Ishikawa (cell line): ENCODE measurements around the gene STAMBP.

Experiments
- CEBPB ChIP-seq: IDR thresholded peaks from 2 replicates; pipeline ENCODE4 v1.6.1; 2012
- CREB1 ChIP-seq: IDR thresholded peaks from 2 replicates; pipeline ENCODE4 v1.6.1; 2012; ENCODE audit warnings: low read depth
- EGR1 ChIP-seq: IDR thresholded peaks from 2 replicates; pipeline ENCODE4 v1.6.1; 2012
- EP300 ChIP-seq: IDR thresholded peaks from 2 replicates; pipeline ENCODE4 v1.6.1; 2012; ENCODE audit warnings: borderline replicate concordance
- FOXM1 ChIP-seq: IDR thresholded peaks from 2 replicates; pipeline ENCODE4 v1.6.1; 2012; ENCODE audit warnings: low read depth, borderline replicate concordance
- NFIC ChIP-seq: IDR thresholded peaks from 2 replicates; pipeline ENCODE4 v1.6.1; 2012
- RAD21 ChIP-seq: IDR thresholded peaks from 2 replicates; pipeline ENCODE4 v1.6.1; 2012; ENCODE audit warnings: low read depth
- TAF1 ChIP-seq: IDR thresholded peaks from 2 replicates; pipeline ENCODE4 v1.6.1; 2012; ENCODE audit warnings: low read depth, mild to moderate bottlenecking
- TCF12 ChIP-seq: IDR thresholded peaks from 2 replicates; pipeline ENCODE4 v1.6.1; 2012; ENCODE audit warnings: low read depth
- TEAD4 ChIP-seq: IDR thresholded peaks from 2 replicates; pipeline ENCODE4 v1.6.1; 2012
- YY1 ChIP-seq: IDR thresholded peaks from 2 replicates; pipeline ENCODE4 v1.6.1; 2012; ENCODE audit warnings: low read depth
- TF ChIP-seq, protein P1 (sequence below): IDR thresholded peaks from 2 replicates; pipeline ENCODE4 v1.6.1; 2012; ENCODE audit warnings: low read depth, mild to moderate bottlenecking
- TF ChIP-seq, protein P2 (sequence below): IDR thresholded peaks from 2 replicates; pipeline ENCODE4 v1.6.1; 2012

GRCh38 chr2:73823916-73824523, 4.7 kb upstream of the STAMBP start:
- TF ChIP-seq EP300, result no peak
- TF ChIP-seq EGR1, result no peak
- TF ChIP-seq TEAD4, result no peak
- no peak for TF ChIP-seq CEBPB
- TF ChIP-seq TAF1, result no peak
- TF ChIP-seq YY1, result no peak
- TF ChIP-seq RAD21, result peak; percentile 91
- TF ChIP-seq, protein P1, sequence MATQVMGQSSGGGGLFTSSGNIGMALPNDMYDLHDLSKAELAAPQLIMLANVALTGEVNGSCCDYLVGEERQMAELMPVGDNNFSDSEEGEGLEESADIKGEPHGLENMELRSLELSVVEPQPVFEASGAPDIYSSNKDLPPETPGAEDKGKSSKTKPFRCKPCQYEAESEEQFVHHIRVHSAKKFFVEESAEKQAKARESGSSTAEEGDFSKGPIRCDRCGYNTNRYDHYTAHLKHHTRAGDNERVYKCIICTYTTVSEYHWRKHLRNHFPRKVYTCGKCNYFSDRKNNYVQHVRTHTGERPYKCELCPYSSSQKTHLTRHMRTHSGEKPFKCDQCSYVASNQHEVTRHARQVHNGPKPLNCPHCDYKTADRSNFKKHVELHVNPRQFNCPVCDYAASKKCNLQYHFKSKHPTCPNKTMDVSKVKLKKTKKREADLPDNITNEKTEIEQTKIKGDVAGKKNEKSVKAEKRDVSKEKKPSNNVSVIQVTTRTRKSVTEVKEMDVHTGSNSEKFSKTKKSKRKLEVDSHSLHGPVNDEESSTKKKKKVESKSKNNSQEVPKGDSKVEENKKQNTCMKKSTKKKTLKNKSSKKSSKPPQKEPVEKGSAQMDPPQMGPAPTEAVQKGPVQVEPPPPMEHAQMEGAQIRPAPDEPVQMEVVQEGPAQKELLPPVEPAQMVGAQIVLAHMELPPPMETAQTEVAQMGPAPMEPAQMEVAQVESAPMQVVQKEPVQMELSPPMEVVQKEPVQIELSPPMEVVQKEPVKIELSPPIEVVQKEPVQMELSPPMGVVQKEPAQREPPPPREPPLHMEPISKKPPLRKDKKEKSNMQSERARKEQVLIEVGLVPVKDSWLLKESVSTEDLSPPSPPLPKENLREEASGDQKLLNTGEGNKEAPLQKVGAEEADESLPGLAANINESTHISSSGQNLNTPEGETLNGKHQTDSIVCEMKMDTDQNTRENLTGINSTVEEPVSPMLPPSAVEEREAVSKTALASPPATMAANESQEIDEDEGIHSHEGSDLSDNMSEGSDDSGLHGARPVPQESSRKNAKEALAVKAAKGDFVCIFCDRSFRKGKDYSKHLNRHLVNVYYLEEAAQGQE, result no peak
- TF ChIP-seq, protein P2, sequence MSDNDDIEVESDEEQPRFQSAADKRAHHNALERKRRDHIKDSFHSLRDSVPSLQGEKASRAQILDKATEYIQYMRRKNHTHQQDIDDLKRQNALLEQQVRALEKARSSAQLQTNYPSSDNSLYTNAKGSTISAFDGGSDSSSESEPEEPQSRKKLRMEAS, result no peak
- TF ChIP-seq TCF12, result no peak
- TF ChIP-seq NFIC, result no peak
- no peak for TF ChIP-seq FOXM1
- TF ChIP-seq CREB1, result no peak
